HG03045 (cell line): ENCODE data around the gene LRP1B.

Source experiments
- ATAC-seq: cut with Tn5 transposase; IDR thresholded peaks from one replicate; pipeline ENCODE4 v1.9.1; 2021; ENCODE audit warnings: mild to moderate bottlenecking, moderate library complexity; ENCODE audit not compliant: unreplicated experiment

Gene LRP1B

GRCh38 chr2:140249821-140250220, 1881.0 kb downstream of the LRP1B start:
- no peak for ATAC-seq

GRCh38 chr2:140248623-140249022, 1882.2 kb downstream of the LRP1B start:
- ATAC-seq, result no peak

- ATAC-seq, result no peak
Observed at GRCh38 chr2:140247451-140248195, 1883.2 kb downstream of the LRP1B start.

- no peak for ATAC-seq
Observed at GRCh38 chr2:140246957-140247356, 1883.9 kb downstream of the LRP1B start.

GRCh38 chr2:140246058-140246457, 1884.8 kb downstream of the LRP1B start:
- ATAC-seq, result no peak

GRCh38 chr2:140242889-140243288, 1887.9 kb downstream of the LRP1B start:
- ATAC-seq, result no peak

- no peak for ATAC-seq
Observed at GRCh38 chr2:140234116-140234515, 1896.7 kb downstream of the LRP1B start.

GRCh38 chr2:140210963-140211362, 1919.9 kb downstream of the LRP1B start:
- ATAC-seq, result no peak

GRCh38 chr2:140205093-140205492, 1925.7 kb downstream of the LRP1B start:
- no peak for ATAC-seq

GRCh38 chr2:140203347-140203746, 1927.5 kb downstream of the LRP1B start:
- ATAC-seq, result no peak

GRCh38 chr2:140201572-140201971, 1929.2 kb downstream of the LRP1B start:
- ATAC-seq, result no peak

GRCh38 chr2:140200764-140201163, 1930.1 kb downstream of the LRP1B start:
- no peak for ATAC-seq

- no peak for ATAC-seq
Observed at GRCh38 chr2:140200307-140200706, 1930.5 kb downstream of the LRP1B start.

GRCh38 chr2:140199312-140199711, 1931.5 kb downstream of the LRP1B start:
- ATAC-seq, result no peak

GRCh38 chr2:140187086-140187485, 1943.7 kb downstream of the LRP1B start:
- no peak for ATAC-seq

GRCh38 chr2:140186313-140186712, 1944.5 kb downstream of the LRP1B start:
- no peak for ATAC-seq

- no peak for ATAC-seq
Observed at GRCh38 chr2:140185076-140185475, 1945.7 kb downstream of the LRP1B start.

GRCh38 chr2:140183056-140183765, 1947.6 kb downstream of the LRP1B start:
- no peak for ATAC-seq
